Stimulated activated CD4-positive, alpha-beta T cell treated with anti-CD3 and anti-CD28 coated beads, Interleukin-12 subunit alpha, Interleukin-12 subunit beta, amount 100 ng/mL, for 24 hours (primary cell): Measurements from ENCODE around the gene CAMKV.
"Not testable (repeated sequence)": the region's sequence is repeated elsewhere in the genome, so short reads cannot be mapped to it uniquely, and the experiment has no call there.

Experiments used
- DNase-seq, 2 experiments: peaks; one replicate each; pipeline ENCODE4 v3.0.0-alpha.2; 2020; ENCODE audit warnings: low read depth in 2 of 2

Gene CAMKV

GRCh38 chr3:49855662-49856061, 14.0 kb downstream of the CAMKV start:
- no peak for DNase-seq

GRCh38 chr3:49845694-49846093, 24.0 kb downstream of the CAMKV start:
- no peak for DNase-seq

- no peak for DNase-seq
These were observed 25.1 kb downstream of the CAMKV start for GRCh38 chr3:49844464-49845183.

GRCh38 chr3:49842843-49843517, 26.7 kb downstream of the CAMKV start:
- no peak for DNase-seq

- no peak for DNase-seq
These were observed 27.9 kb downstream of the CAMKV start for GRCh38 chr3:49841806-49842205.

GRCh38 chr3:49841126-49841696, 28.5 kb downstream of the CAMKV start:
- DNase-seq = no peak

- DNase-seq = no peak
These were observed 29.3 kb downstream of the CAMKV start for GRCh38 chr3:49840388-49840787.

- DNase-seq = peak; percentile 58 to 71
These were observed 30.4 kb downstream of the CAMKV start for GRCh38 chr3:49839193-49839809.

- DNase-seq = no peak
These were observed 38.4 kb downstream of the CAMKV start for GRCh38 chr3:49831341-49831740.

GRCh38 chr3:49826016-49826415, 43.7 kb downstream of the CAMKV start:
- no peak for DNase-seq

- DNase-seq = not testable (repeated sequence)
These were observed 46.6 kb downstream of the CAMKV start for GRCh38 chr3:49823131-49823530.

GRCh38 chr3:49813497-49814174, 56.1 kb downstream of the CAMKV start, which contains the start of gene UBA7:
Gene UBA7, minus strand, starts transcription at chr3:49813953. Its CDS starts 166 bp downstream, at chr3:49813787.
- no peak for DNase-seq

GRCh38 chr3:49812916-49813496, 56.7 kb downstream of the CAMKV start:
- no peak for DNase-seq
